ENCODE results near the gene CDK5RAP3. TPM values are rescaled to one million over a fixed set of nuclear protein-coding genes. Genes with fewer than 3 reads are reported as not detected.
A peak's percentile ranks its signal among the peaks of the same experiment; 100 is the strongest.

Gene CDK5RAP3
- total RNA-seq, 1 donor from 2014 or later: 192 TPM

DNA sequence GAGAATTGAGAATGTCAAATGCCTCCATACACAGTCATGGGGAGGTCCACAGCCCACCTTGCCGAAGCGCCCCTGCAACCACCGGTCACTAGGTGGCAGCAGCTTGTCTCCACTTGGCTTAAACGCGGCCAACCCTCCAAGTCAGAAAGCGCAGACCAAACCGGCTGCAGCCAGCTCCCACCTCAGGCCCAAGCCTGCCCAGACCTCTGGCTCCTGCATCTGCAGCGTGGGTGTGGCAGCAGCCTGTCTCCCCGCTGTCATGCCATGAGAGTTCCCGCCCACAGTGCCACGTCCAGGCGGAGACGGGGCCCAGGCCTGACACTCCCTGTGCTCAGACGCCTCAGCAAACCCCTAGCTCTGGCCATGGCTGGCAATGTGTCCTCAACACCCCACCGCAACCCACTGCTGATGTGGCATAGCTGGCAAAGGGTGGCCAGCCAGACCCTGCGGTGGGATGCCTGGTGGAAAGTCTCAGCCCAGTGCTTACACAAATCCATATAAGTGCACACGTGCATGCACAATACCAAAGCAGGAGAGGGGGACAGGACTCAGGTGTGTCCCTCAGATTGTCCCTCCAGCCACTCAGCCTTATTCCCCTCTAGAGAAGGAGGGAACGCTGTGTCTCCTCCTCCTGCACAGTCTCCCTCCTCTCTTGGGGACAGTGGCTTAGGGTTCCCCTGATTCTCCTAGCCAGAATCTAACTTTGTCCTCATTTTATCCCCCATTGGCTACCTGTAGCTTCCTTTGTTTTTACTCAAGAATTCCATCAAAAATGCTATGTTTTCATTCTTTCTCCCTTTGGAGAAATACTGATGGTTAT, 55.8 kb downstream of the CDK5RAP3 start:
- peaks cover 28% of the 10 kb centered on the region for H3K4me1 Mint-ChIP-seq (ENCODE audit: low read depth)
- no peaks in the 10 kb centered on the region for H3K36me3 Mint-ChIP-seq (ENCODE audit: low read depth)
- no peak overlapping the region for H3K4me3 Mint-ChIP-seq (ENCODE audit: low read depth)
- intact Hi-C loops (cut with micrococcal nuclease): loop anchor here (5.0 to 10.0 kb wide), 2 partner anchors 218 to 516 kb away; no protein-coding TSS in a partner anchor
- H3K9me3 Mint-ChIP-seq: no peaks in the 10 kb centered on the region
- no peak overlapping the region for H3K27ac Mint-ChIP-seq
- DNase-seq (ENCODE audit: low spot score): peak; percentile 65
- H3K27me3 Mint-ChIP-seq (ENCODE audit: low read depth): peaks cover 27% of the 10 kb centered on the region

- peaks cover 22% of the 10 kb centered on the region for H3K27me3 Mint-ChIP-seq (ENCODE audit: low read depth)
- intact Hi-C loops (cut with micrococcal nuclease): loop anchor here (5.0 to 10.0 kb wide), 2 partner anchors 217 to 515 kb away; no protein-coding TSS in a partner anchor
- no peak overlapping the region for H3K27ac Mint-ChIP-seq
- no peaks in the 10 kb centered on the region for H3K9me3 Mint-ChIP-seq
- peaks cover 28% of the 10 kb centered on the region for H3K4me1 Mint-ChIP-seq (ENCODE audit: low read depth)
- no peak overlapping the region for H3K4me3 Mint-ChIP-seq (ENCODE audit: low read depth)
- DNase-seq (ENCODE audit: low spot score): no peak
- no peaks in the 10 kb centered on the region for H3K36me3 Mint-ChIP-seq (ENCODE audit: low read depth)
These were observed 56.5 kb downstream of the CDK5RAP3 start for GRCh38 chr17:48027322-48027981.

GRCh38 chr17:48028736-48029135, 57.8 kb downstream of the CDK5RAP3 start:
- no peaks in the 10 kb centered on the region for H3K9me3 Mint-ChIP-seq
- no peak for DNase-seq (ENCODE audit: low spot score)
- peaks cover 24% of the 10 kb centered on the region for H3K27me3 Mint-ChIP-seq (ENCODE audit: low read depth)
- intact Hi-C loops (cut with micrococcal nuclease): loop anchor here (5.0 to 10.0 kb wide), 2 partner anchors 216 to 514 kb away; no protein-coding TSS in a partner anchor
- no peaks in the 10 kb centered on the region for H3K36me3 Mint-ChIP-seq (ENCODE audit: low read depth)
- no peak overlapping the region for H3K27ac Mint-ChIP-seq
- H3K4me1 Mint-ChIP-seq (ENCODE audit: low read depth): peaks cover 23% of the 10 kb centered on the region
- no peak overlapping the region for H3K4me3 Mint-ChIP-seq (ENCODE audit: low read depth)

GRCh38 chr17:48030531-48030930, 59.6 kb downstream of the CDK5RAP3 start:
- no peaks in the 10 kb centered on the region for H3K9me3 Mint-ChIP-seq
- intact Hi-C loops (cut with micrococcal nuclease): no loop called here
- no peak overlapping the region for H3K27ac Mint-ChIP-seq
- peaks cover 27% of the 10 kb centered on the region for H3K27me3 Mint-ChIP-seq (ENCODE audit: low read depth)
- H3K4me3 Mint-ChIP-seq (ENCODE audit: low read depth): no peak overlapping the region
- DNase-seq (ENCODE audit: low spot score): no peak
- peaks cover 14% of the 10 kb centered on the region for H3K4me1 Mint-ChIP-seq (ENCODE audit: low read depth)
- no peaks in the 10 kb centered on the region for H3K36me3 Mint-ChIP-seq (ENCODE audit: low read depth)

Other genes starting within 250 kb of the CDK5RAP3 start
- gene TBX21, start 237.9 kb upstream of the CDK5RAP3 start, total RNA-seq: 40.4 and 40.6 TPM in 2 replicates
- gene OSBPL7, start 149.3 kb upstream of the CDK5RAP3 start, total RNA-seq: 19.5 and 20.7 TPM in 2 replicates
- 52.2 and 54.1 TPM in 2 replicates for gene MRPL10, start 139.6 kb upstream of the CDK5RAP3 start, total RNA-seq
- 0.64 and 0.92 TPM in 2 replicates for gene LRRC46, start 139.4 kb upstream of the CDK5RAP3 start, total RNA-seq
- gene SCRN2, start 129.8 kb upstream of the CDK5RAP3 start, total RNA-seq: 23.5 and 27.5 TPM in 2 replicates
- 0.09 and 0.14 TPM in 2 replicates for gene SP6, start 120.0 kb upstream of the CDK5RAP3 start, total RNA-seq
- gene SP2, start 74.9 kb upstream of the CDK5RAP3 start, total RNA-seq: 16.5 and 19.7 TPM in 2 replicates
- gene PNPO, start 29.5 kb upstream of the CDK5RAP3 start, total RNA-seq: 41.0 and 45.9 TPM in 2 replicates
- not detected in 2 replicates for gene PRR15L, start 13.2 kb upstream of the CDK5RAP3 start, total RNA-seq
- 5.7 and 5.9 TPM in 2 replicates for gene COPZ2, start 66.7 kb downstream of the CDK5RAP3 start, total RNA-seq
- 66.2 and 71.3 TPM in 2 replicates for gene NFE2L1, start 77.2 kb downstream of the CDK5RAP3 start, total RNA-seq
- gene CBX1, start 130.4 kb downstream of the CDK5RAP3 start, total RNA-seq: 64.5 TPM in 2 replicates
- 28.4 and 29.8 TPM in 2 replicates for gene SNX11, start 136.7 kb downstream of the CDK5RAP3 start, total RNA-seq

Data from activated T-helper 2 cell treated with anti-CD3 and anti-CD28 coated beads, Interferon-gamma antibody, Interleukin-2, Interleukin-4, amounts not matched to agents 10 μg/mL and 5 μg/mL and 100 μg/mL, durations not matched to agents 14 hours and 24 hours and 36 hours (primary cell).